Ectodermal cell (in vitro differentiated cells): ENCODE data around the gene GSG1L.

Experiments
- H3K27ac ChIP-seq: 2 replicates; pipeline ENCODE4 v1.7.0; 2013; ENCODE audit warnings: mild to moderate bottlenecking, low read depth, low read length; ENCODE audit not compliant: insufficient read depth, poor library complexity, severe bottlenecking
- H3K27me3 ChIP-seq: 2 replicates; pipeline ENCODE4 v1.7.0; 2013; ENCODE audit warnings: mild to moderate bottlenecking, low read length; ENCODE audit not compliant: insufficient read depth, control insufficient read depth, poor library complexity, severe bottlenecking
- H3K36me3 ChIP-seq: one replicate; pipeline ENCODE4 v1.7.0; 2013; ENCODE audit warnings: low read length; ENCODE audit not compliant: control insufficient read depth, insufficient read depth
- H3K4me1 ChIP-seq: one replicate; pipeline ENCODE4 v1.7.0; 2013; ENCODE audit warnings: low read length; ENCODE audit not compliant: control insufficient read depth, insufficient read depth
- H3K4me3 ChIP-seq: 2 replicates; pipeline ENCODE4 v1.7.0; 2013; ENCODE audit warnings: low read depth, low read length, control low read depth; ENCODE audit not compliant: insufficient read depth
- H3K9me3 ChIP-seq: 2 replicates; pipeline ENCODE4 v1.7.0; 2013; ENCODE audit warnings: mild to moderate bottlenecking, low read length, moderate library complexity; ENCODE audit not compliant: control insufficient read depth
- WGBS, 2 experiments: methylation state at CpG; one replicate each; pipeline ENCODE4 v1.1.7; 2013; ENCODE audit warnings: missing lambda C conversion rate in 2 of 2; 5-methylcytosine and 5-hydroxymethylcytosine counted together

The GSG1L gene

DNA sequence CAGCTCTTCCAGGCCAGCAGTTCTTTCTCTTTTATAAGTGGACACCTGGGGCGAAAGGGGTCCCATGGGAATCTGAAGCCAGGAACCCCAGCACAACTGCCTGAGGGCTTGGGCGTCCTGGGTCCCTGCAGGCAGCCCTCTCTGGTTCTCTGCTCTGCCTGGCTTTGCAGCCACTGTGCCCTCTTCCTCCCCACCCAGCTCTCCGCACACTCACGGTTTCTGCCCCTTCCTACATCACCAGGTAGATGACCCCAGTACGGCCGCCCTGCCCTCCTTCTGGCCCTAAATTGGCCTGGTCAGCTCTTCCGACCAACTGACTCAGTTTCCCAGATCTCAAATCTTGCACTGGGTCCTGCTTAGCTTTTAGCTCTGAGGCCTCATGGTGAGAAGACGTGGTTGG, 288.3 kb downstream of the GSG1L start:
- WGBS, 2 experiments = 90 to 95% methylated on average over 8 of the region's 8 CpGs
- Histone ChIP-seq H3K4me1 (no peaks in the 10 kb centered on the region), H3K9me3 (no peaks in the 10 kb centered on the region), H3K27ac (no peak overlapping the region), H3K36me3 (no peaks in the 10 kb centered on the region), H3K4me3 (no peak overlapping the region), H3K27me3 (no peaks in the 10 kb centered on the region)

DNA sequence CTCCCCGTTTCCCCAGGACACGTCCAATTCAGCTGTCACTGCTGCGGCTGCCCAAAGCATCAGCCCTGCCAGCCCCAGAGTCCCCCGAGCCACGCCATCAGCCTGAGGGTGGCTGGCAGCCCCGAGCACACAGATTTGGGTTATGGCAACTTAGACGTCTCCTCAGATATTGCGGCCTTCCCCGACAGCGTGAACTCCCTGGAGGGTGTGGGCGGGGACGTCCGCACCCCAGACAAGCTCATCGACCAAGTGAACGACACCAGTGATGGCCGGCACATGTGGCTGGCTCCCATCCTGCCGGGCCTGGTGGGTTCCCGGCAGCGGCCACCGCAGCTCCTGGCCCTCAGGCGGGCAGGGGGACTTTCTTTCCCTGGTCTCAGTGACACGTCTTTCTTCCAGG, 288.7 kb downstream of the GSG1L start:
- WGBS, 2 experiments = 93 to 94% methylated on average over 22 of the region's 22 CpGs
- H3K4me3 ChIP-seq = no peak overlapping the region

DNA sequence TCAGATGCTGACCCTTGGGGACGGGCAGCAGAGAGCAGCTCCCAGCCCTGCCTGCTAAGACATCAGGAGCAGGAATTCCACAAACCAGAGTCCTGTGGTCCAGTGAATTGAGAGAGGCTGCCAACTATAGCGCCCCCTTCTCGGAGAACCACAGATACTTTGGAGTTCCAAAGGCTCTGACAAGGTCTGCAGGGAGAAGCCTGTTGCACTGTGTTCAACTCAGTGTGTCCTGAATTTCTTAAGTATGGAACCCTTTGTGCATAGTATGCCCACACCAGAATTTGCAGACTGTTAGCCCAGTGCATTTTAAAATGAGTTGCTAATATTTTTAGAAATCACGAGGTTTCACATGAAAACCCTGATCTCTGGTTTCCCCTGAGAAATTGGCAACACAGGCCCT, 290.2 kb downstream of the GSG1L start:
- Histone ChIP-seq H3K4me3 (no peak overlapping the region), H3K36me3 (no peaks in the 10 kb centered on the region), H3K4me1 (no peaks in the 10 kb centered on the region), H3K27ac (no peak overlapping the region), H3K9me3 (no peaks in the 10 kb centered on the region), H3K27me3 (no peaks in the 10 kb centered on the region)
- WGBS, 2 experiments = 94 to 96% methylated on average over 4 of the region's 4 CpGs

More for the DNA sequence above, 288.7 kb downstream of the GSG1L start:
- Histone ChIP-seq H3K36me3 (no peaks in the 10 kb centered on the region), H3K9me3 (no peaks in the 10 kb centered on the region), H3K4me1 (no peaks in the 10 kb centered on the region), H3K27ac (no peak overlapping the region), H3K27me3 (no peaks in the 10 kb centered on the region)

GRCh38 chr16:27772093-27772825, 291.3 kb downstream of the GSG1L start:
- Histone ChIP-seq H3K27me3 (no peaks in the 10 kb centered on the region), H3K4me3 (no peak overlapping the region), H3K36me3 (no peaks in the 10 kb centered on the region), H3K27ac (no peak overlapping the region), H3K4me1 (no peaks in the 10 kb centered on the region), H3K9me3 (no peaks in the 10 kb centered on the region)
- 91 to 93% methylated on average over 8 of the region's 8 CpGs for WGBS, 2 experiments

GRCh38 chr16:27771201-27771910, 292.2 kb downstream of the GSG1L start:
- no peak overlapping the region for H3K27ac ChIP-seq
- 93 to 95% methylated on average over 15 to 16 of the region's 16 CpGs for WGBS, 2 experiments
- H3K9me3 ChIP-seq = no peaks in the 10 kb centered on the region
- H3K27me3 ChIP-seq = no peaks in the 10 kb centered on the region
- H3K4me3 ChIP-seq = no peak overlapping the region
- peaks cover 1% of the 10 kb centered on the region for H3K36me3 ChIP-seq
- no peaks in the 10 kb centered on the region for H3K4me1 ChIP-seq

DNA sequence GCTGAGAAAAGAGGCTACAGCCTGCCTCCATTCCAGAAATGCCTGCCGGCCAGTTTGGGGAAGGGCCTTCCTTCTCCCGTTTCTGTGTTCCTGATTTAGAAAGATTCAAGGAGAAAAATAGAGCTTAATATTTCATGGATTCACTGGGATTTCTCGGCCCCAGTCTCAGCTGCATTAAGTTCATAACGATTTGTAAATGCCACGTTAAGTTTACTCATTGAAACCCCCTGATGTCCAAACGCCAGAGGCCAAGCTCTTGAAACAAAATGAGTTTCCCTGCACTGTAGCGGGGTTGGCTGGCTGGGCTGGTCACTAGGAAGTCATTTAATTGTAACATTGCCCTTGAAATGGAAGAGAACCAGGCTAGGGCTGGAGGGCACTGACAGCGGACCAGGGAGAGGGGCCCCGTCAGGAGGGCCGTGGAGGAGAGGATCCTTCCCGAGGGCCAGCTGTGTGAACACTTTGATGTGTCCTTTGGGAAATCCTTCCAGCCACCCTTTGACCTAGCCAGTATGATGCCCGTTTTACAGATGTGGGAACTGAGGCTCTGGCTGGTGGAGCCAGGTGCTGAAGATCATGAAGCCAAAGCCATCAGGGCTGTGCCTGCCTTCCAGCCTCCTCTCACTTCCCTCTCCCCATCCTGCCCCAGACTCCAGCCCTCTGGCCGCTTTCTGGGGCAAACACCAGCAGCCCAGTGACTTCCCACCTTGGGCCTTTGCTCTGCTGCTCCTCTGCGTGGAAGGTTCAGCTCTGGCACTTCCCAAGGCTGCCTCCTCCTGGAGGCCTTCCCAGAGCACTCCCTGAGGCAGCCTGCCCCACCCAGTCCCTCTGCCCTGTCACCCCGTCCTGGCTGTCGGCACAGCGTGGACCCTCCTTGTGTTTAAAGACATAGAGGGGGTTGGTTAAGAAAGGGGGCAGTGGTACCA, 293.0 kb downstream of the GSG1L start:
- no peak overlapping the region for H3K27ac ChIP-seq
- H3K36me3 ChIP-seq = peaks cover 4% of the 10 kb centered on the region
- no peak overlapping the region for H3K4me3 ChIP-seq
- no peaks in the 10 kb centered on the region for H3K27me3 ChIP-seq
- no peaks in the 10 kb centered on the region for H3K4me1 ChIP-seq
- WGBS, 2 experiments = 90 to 92% methylated on average over 17 of the region's 17 CpGs
- no peaks in the 10 kb centered on the region for H3K9me3 ChIP-seq

DNA sequence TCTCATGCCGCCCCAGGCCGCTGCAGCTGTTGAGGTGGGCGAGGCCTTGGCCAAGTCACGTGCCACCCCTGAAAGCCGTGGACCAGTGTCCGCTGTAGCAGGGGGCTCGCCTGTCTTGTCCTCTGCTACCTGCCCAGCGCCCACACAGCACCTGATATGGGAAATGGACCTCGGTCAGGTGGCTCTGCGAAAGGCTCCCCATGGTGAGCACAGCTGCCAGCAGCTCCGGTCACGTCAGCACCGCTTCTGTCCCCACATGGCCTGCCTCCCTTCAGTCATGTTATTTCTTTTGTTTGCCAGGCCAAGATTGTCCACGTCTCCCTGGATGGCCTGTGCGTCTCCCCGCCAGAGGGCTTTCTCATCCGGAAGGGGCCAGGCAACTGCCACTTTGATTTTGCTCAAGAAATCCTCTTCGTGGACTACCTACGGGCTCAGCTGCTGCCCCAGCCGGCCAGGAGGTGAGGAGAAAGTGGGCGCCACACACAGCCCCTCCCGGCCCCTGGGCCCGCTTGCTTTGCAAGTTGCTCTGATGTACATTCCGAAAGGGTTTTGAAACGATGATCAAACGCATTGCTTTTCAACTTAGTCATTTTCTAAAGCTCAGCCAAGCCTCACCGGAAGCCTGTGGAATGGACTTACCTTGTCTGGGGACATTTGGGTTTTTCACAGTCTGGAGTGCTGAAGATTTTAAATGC, 293.8 kb downstream of the GSG1L start:
- Histone ChIP-seq H3K27ac (no peak overlapping the region), H3K9me3 (no peaks in the 10 kb centered on the region), H3K4me3 (no peak overlapping the region), H3K27me3 (no peaks in the 10 kb centered on the region), H3K36me3 (peaks cover 5% of the 10 kb centered on the region), H3K4me1 (no peaks in the 10 kb centered on the region)
- WGBS, 2 experiments = 89 to 90% methylated on average over 27 of the region's 27 CpGs

- WGBS, 2 experiments = 93% methylated on average over 8 of the region's 8 CpGs
- H3K36me3 ChIP-seq = peaks cover 14% of the 10 kb centered on the region
- no peak overlapping the region for H3K27ac ChIP-seq
- H3K4me1 ChIP-seq = no peaks in the 10 kb centered on the region
- H3K9me3 ChIP-seq = peaks cover 2% of the 10 kb centered on the region
- H3K4me3 ChIP-seq = no peak overlapping the region
- H3K27me3 ChIP-seq = no peaks in the 10 kb centered on the region
Measured at GRCh38 chr16:27768651-27769272, 294.8 kb downstream of the GSG1L start.

DNA sequence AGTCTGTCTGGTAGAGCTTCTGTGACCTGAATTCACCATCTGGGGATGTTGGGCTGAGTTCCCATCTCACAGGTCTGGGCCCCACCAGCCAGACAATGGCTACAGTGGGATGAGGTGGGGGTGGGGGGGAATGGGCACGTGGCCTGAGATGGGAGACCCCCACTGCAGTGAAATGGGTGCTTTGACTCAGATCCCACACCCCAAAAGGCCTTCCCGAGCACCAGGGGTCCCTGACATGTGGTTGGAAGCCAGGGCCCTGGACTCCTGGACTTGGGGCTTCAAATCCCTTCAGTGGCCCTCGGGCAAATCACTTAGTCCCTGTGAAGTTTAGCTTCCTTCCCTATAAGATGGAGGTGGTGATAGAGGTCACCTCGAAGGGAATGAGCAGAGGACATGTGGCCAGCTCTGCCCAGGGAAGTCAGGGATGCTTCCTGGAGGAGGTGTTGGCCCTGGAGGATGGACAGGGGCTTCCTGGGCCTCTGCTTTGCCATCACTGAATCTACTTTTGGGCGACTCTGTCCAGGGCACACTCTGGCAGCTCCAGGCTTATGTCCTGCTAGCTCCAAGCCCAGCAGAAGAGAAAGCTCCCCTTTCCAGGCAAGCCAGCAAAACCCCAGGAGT, 295.4 kb downstream of the GSG1L start:
- 92 to 95% methylated on average over 5 of the region's 5 CpGs for WGBS, 2 experiments
- H3K4me1 ChIP-seq = no peaks in the 10 kb centered on the region
- no peaks in the 10 kb centered on the region for H3K27me3 ChIP-seq
- H3K4me3 ChIP-seq = no peak overlapping the region
- peaks cover 14% of the 10 kb centered on the region for H3K36me3 ChIP-seq
- no peak overlapping the region for H3K27ac ChIP-seq
- peaks cover 2% of the 10 kb centered on the region for H3K9me3 ChIP-seq
